GM10266 (cell line): ENCODE data around the gene CDCA4.
"Not testable (repeated sequence)": the region's sequence is repeated elsewhere in the genome, so short reads cannot be mapped to it uniquely, and the experiment has no call there.

Experiments used
- DNase-seq: peaks from one replicate; pipeline ENCODE4 v3.0.0; 2012; ENCODE audit errors: extremely low spot score
- CTCF ChIP-seq: IDR thresholded peaks from 2 replicates; pipeline ENCODE4 v1.5.1; 2012; ENCODE audit warnings: mild to moderate bottlenecking, low read depth; ENCODE audit not compliant: control insufficient read depth, insufficient read depth; ENCODE audit errors: missing control alignments

The CDCA4 gene

GRCh38 chr14:105029402-105029801, 8.5 kb upstream of the CDCA4 start:
- no peak for TF ChIP-seq CTCF
- no peak for DNase-seq

- no peak for DNase-seq
- no peak for TF ChIP-seq CTCF
These were observed 7.5 kb upstream of the CDCA4 start for GRCh38 chr14:105028251-105028927.

GRCh38 chr14:105027718-105028117, 6.8 kb upstream of the CDCA4 start:
- DNase-seq: not testable (repeated sequence)

- peak; percentile 61 for DNase-seq
- no peak for TF ChIP-seq CTCF
These were observed 6.1 kb upstream of the CDCA4 start for GRCh38 chr14:105026802-105027563.

GRCh38 chr14:105026033-105026785, 5.3 kb upstream of the CDCA4 start:
- no peak for TF ChIP-seq CTCF
- DNase-seq: peak; percentile 76

- no peak for TF ChIP-seq CTCF
- no peak for DNase-seq
These were observed 4.5 kb upstream of the CDCA4 start for GRCh38 chr14:105025429-105025828.

- no peak for DNase-seq
- no peak for TF ChIP-seq CTCF
These were observed 3.1 kb upstream of the CDCA4 start for GRCh38 chr14:105023791-105024480.
